Kidney capillary endothelial cell (primary cell): Measurements from ENCODE around the gene DNMT3L.
"Not testable (repeated sequence)": the region's sequence is repeated elsewhere in the genome, so short reads cannot be mapped to it uniquely, and the experiment has no call there.

Source experiments
- DNase-seq: peaks from one replicate; pipeline ENCODE4 v3.0.0-alpha.2; 2018; ENCODE audit warnings: low spot score

Gene DNMT3L

DNA sequence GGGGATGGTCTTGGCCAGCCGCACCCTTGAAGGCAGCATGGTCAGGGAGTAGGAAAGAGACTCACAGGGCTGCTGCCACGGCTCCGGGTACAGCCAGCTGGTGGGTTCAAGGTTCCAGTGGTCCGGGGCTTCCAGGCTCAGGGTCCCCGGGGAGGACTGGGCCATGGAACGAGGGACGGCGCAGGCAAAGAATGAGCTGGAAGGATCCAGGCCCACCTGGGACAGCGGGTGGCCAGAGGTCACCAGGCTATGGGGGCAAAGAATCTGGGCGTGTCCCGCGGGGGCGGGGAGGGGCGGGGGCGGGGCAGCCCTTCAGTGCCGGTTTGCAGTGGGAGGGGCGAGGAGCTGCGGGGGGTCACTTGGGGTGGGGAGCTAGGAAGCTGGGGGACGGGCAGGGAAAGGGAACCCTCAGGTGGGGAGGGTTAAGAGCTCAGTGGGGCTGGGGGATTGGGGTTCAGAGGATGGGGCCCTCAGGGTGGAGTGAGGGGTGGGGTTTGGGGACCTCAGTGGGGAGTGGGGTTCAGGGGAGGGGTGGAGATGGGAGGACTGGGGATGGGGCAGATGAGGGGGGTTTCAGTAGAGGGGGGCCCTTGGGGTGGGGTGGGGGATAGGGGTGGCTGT lies at the start of gene DNMT3L:
DNMT3L (minus strand) TSS at position 223 of the 621 bp plus-strand sequence. CDS start 638 bp downstream, outside the sequence.
- DNase-seq: no peak

DNA sequence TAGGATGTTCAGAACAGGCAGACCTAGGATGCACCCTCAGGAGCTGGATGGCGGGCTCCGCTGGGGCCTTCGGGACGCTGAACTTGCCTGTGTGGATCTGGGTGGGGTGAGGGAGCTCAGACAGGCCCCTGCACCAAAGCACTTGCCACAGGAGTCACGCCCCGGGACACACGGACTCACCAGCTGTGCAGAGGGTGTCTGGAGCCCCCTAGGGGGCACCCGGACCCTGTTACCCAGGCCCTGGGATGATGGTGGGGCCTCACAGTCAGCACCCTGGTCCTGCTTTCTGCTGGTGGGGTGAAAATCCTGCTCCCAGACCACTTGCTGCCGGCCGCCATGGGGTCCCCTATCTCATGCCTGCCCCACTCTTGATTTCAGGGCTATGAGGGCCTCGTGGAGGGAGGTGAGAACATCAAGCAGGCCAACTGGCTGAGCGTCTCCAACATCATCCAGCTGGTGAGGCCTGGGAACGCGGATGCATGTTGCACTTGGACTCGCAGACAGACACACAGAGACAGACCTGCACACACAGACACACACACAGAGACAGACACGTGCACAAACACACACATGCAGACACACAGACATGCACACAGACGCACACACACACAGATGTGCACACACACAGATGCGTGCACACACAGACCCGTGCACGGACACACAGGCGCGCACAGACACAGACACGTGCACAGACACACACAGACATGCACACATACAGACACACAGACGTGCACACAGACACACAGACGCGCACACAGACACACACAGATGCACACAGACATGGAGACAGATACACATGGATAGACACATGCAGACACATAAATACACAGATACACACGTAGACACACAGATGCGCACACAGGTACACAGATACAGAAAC lies 49.2 kb upstream of the DNMT3L start:
- DNase-seq: no peak

GRCh38 chr21:44306936-44307704 lies 45.4 kb upstream of the DNMT3L start:
- no peak for DNase-seq

- peak; percentile 71 for DNase-seq
These were observed 44.0 kb upstream of the DNMT3L start for GRCh38 chr21:44305691-44306090.

GRCh38 chr21:44304877-44305293 lies 43.2 kb upstream of the DNMT3L start:
- peak; percentile 47 for DNase-seq

- DNase-seq: no peak
These were observed 42.4 kb upstream of the DNMT3L start for GRCh38 chr21:44304011-44304616.

GRCh38 chr21:44303490-44303981 lies 41.8 kb upstream of the DNMT3L start:
- DNase-seq: no peak

- not testable (repeated sequence) for DNase-seq
These were observed 41.1 kb upstream of the DNMT3L start for GRCh38 chr21:44302573-44303401.

DNA sequence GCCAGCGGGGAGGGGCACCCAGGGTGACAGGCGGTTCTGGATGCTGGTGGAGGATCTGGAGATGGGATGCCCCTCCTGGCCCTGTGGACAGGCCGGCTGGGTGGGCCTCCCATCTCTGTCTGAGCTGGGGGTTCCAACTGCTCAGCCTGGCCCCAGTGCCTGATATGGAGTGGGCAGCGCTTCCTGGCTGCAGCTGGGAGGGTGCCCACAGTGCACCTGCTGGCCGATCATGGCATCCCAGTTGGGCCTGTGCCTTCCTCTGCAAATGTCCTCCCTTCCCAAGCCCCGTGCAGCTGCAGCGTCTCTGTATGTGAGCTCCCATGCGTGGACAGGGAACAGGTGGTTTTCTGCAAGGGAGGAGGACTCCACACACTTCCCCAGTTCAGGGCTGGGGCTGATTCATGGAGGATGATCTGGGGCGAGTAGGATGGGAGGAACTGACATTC lies 40.3 kb upstream of the DNMT3L start:
- DNase-seq: no peak

DNA sequence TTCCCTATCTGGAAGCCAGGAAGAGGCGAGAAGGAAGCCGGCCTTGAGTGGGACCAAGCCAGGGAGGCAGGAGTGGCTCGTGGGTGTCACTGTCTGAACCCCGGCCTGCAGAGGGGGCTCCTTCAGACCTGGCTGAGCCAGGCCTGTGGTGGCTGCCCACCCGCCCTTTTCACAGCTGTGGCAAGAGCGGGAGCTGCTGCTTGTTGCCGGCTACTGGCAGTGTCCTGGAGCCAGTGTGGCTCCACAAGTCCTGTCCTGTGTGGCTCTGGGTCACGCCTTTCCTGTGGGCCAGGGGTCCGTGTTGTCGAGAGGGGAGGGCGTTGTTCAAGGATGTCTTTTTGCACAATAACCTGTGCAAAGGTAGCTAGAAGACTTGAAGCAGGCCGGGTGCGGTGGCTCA lies 39.4 kb upstream of the DNMT3L start:
- no peak for DNase-seq

GRCh38 chr21:44300262-44300959 lies 38.7 kb upstream of the DNMT3L start:
- peak; percentile 55 for DNase-seq

- DNase-seq: peak; percentile 42
These were observed 38.0 kb upstream of the DNMT3L start, which contains the start of gene PFKL for GRCh38 chr21:44299458-44300261. PFKL (plus strand) TSS chr21:44300053; CDS start chr21:44300106, 53 bp downstream.

DNA sequence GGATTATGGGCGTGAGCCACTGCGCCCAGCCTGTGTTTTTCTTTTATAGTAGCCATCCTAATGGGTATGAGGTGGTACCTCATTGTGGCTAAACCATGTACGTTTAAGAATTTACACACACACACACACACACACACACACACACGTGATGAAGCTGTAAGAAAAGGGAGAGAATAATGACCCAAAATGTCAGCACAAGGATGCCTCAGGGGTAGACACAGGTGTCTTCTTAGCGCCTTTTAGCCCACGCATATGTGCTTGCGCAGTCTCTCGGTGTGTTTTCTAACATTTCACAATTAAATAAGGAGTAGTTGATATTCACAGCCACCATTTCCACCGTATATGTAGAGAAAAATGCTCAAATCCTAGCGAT lies 37.4 kb upstream of the DNMT3L start:
- DNase-seq: no peak

GRCh38 chr21:44298301-44298700 lies 36.6 kb upstream of the DNMT3L start:
- no peak for DNase-seq

GRCh38 chr21:44297525-44298290 lies 36.0 kb upstream of the DNMT3L start:
- peak; percentile 89 for DNase-seq

- no peak for DNase-seq
These were observed 35.2 kb upstream of the DNMT3L start for GRCh38 chr21:44296916-44297315.

- DNase-seq: no peak
These were observed 34.4 kb upstream of the DNMT3L start for GRCh38 chr21:44296103-44296519.

GRCh38 chr21:44295646-44296045 lies 33.9 kb upstream of the DNMT3L start:
- no peak for DNase-seq

DNA sequence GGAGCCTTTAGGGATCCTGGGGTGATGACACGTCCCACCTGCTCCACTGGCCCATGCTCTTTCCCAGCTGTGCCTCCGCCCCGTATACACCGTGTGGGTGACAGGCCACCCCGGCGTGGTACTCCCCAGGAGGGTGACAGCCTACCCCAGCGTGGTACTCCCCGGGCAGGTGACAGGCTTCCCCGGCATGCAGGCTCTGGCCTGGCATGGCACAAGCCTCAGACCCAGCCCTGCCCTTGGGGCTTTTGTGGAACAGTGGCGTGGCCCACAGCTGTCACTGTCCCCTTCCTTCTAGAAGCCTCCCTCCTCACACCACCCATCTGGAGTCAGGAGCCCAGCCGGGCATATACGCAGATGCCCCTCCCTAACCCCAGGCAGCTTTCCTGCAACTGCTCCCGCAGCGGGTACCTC lies 33.5 kb upstream of the DNMT3L start:
- DNase-seq: no peak
